Purkinje cell (primary cell): Measurements from ENCODE around the gene PTCD2. TPM values are rescaled to one million over a fixed set of nuclear protein-coding genes. Genes with fewer than 3 reads are reported as not detected.

Experiments
- polyA plus RNA-seq: library from polyadenylated mRNA; unstranded; fragments of >200 nt; fragmentation: Nextera tagmentation; gene quantifications from 2 replicates; pipeline ENCODE4 v1.2.1, GENCODE V29; 2014

PTCD2 gene, protein sequence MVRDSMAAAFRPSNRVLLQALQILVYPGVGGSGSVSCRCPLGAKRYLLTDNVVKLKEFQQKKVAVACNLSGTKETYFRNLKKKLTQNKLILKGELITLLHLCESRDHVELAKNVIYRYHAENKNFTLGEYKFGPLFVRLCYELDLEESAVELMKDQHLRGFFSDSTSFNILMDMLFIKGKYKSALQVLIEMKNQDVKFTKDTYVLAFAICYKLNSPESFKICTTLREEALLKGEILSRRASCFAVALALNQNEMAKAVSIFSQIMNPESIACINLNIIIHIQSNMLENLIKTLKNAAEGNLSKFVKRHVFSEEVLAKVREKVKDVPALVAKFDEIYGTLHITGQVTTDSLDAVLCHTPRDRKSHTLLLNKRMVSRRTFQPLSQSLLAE
- polyA plus RNA-seq, result 12.3 and 13.6 TPM in 2 replicates

DNA sequence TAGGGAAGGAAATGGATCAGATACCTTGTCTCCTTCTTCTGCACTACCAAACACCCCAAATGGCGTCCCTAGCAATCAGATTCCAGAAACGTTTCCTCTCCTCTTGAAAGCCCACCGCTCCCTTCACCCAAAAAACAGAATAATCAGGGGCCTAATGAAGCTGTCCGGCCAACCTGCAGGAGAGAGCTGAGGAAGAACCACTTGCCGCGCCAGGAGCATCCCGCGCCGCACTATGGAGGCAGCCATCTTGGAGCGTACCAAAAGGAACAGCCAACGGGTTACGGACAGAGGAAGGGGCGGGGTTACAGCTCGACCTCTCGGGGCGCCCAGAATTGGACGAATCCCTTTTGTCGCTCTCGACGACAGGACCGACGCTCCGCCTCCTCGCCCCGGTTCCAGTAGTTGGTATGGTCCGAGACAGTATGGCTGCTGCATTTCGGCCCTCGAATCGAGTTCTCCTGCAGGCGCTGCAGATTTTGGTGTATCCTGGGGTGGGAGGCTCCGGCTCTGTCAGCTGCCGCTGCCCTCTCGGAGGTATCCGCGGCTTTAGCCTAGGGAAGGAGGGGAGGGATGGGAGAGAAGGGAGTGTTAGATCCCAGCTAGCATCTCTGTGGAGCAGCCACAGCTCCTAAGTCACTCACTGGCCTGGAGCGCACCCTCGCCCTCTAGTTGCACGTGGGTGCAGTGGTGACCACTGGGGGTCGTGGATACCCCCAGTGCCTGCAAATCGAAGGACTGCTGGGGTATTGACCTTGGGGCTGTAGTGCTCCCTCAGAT lies at the start of gene PTCD2, which contains the start of gene MRPS27:
Gene PTCD2 (plus strand): TSS at position 398 of the 777 bp plus-strand sequence. CDS start 10 bp downstream, at position 408.
Gene MRPS27 (minus strand): TSS at position 265 of the 777 bp plus-strand sequence. CDS start 19 bp downstream, at position 246.

Other genes with a start within 250 kb of the PTCD2 start
- gene MAP1B, start 212.9 kb upstream of the PTCD2 start, polyA plus RNA-seq, result 515 and 658 TPM in 2 replicates
- gene MRPS27, start 133 bp upstream of the PTCD2 start, polyA plus RNA-seq, result 19.5 and 27.4 TPM in 2 replicates
- not detected in 2 replicates for gene ZNF366, start 187.0 kb downstream of the PTCD2 start, polyA plus RNA-seq